Testis (tissue), 2 donors: ENCODE measurements around the gene USP15.

ENCODE experiments used
- POLR2A ChIP-seq: fragments of 450-650 bp; IDR thresholded peaks from one replicate; pipeline ENCODE4 v1.6.1; 2017; ENCODE audit warnings: antibody characterized with exemption, mild to moderate bottlenecking, moderate library complexity
- TF ChIP-seq, protein P1 (sequence below), 3 experiments: fragments of 450-650 bp in 2 of 3; fragments of 200-600 bp in 1 of 3; sonication (generic) in 1 of 3; IDR thresholded peaks; one replicate each; pipeline ENCODE4 v1.5.1; 2016 to 2019; ENCODE audit warnings: antibody characterized with exemption in 3 of 3, mild to moderate bottlenecking in 2 of 3, moderate library complexity in 1 of 3

GRCh38 chr12:62400135-62400534 is 139.9 kb downstream of the USP15 start:
- TF ChIP-seq, protein P1, sequence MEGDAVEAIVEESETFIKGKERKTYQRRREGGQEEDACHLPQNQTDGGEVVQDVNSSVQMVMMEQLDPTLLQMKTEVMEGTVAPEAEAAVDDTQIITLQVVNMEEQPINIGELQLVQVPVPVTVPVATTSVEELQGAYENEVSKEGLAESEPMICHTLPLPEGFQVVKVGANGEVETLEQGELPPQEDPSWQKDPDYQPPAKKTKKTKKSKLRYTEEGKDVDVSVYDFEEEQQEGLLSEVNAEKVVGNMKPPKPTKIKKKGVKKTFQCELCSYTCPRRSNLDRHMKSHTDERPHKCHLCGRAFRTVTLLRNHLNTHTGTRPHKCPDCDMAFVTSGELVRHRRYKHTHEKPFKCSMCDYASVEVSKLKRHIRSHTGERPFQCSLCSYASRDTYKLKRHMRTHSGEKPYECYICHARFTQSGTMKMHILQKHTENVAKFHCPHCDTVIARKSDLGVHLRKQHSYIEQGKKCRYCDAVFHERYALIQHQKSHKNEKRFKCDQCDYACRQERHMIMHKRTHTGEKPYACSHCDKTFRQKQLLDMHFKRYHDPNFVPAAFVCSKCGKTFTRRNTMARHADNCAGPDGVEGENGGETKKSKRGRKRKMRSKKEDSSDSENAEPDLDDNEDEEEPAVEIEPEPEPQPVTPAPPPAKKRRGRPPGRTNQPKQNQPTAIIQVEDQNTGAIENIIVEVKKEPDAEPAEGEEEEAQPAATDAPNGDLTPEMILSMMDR (IDR thresholded peaks at IDR 0.05) = no peak
- TF ChIP-seq POLR2A = no peak
